Right ventricle myocardium inferior (tissue), 1 donor: Measurements from ENCODE around the gene G2E3. TPM values are rescaled to one million over a fixed set of nuclear protein-coding genes. Genes with fewer than 3 reads are reported as not detected.
"Not testable (repeated sequence)": the region's sequence is repeated elsewhere in the genome, so short reads cannot be mapped to it uniquely, and the experiment has no call there.

Source experiments
- ATAC-seq: fragments of 200-7000 bp; cut with Tn5 transposase; one replicate; pipeline ENCODE4 v1.9.1; 2020; ENCODE audit warnings: mild to moderate bottlenecking, moderate library complexity
- DNase-seq: peaks from one replicate; pipeline ENCODE4 v3.0.0; 2021; ENCODE audit errors: missing footprints
- intact Hi-C: fragments of 100-400 bp; cut with DNase I; formaldehyde crosslinking; loops from one replicate; pipeline ENCODE4 v1.11.0; 2022
- long read RNA-seq: library from polyadenylated mRNA; unstranded; transcript quantifications from one replicate; pipeline ENCODE4 v2.0.0, GENCODE V29; 2021
- total RNA-seq: library from RNA; stranded (reverse); fragmentation: NEBNext Ultra II Directional; extraction: Animal tissue kit (Norgen Biotek cat#: 25700); gene quantifications from one replicate; pipeline ENCODE4 v1.2.1, GENCODE V29; 2021
- donor health status: DM: no; HTN: yes; CAD: no; lungs with severe emphysema.

G2E3 gene, protein sequence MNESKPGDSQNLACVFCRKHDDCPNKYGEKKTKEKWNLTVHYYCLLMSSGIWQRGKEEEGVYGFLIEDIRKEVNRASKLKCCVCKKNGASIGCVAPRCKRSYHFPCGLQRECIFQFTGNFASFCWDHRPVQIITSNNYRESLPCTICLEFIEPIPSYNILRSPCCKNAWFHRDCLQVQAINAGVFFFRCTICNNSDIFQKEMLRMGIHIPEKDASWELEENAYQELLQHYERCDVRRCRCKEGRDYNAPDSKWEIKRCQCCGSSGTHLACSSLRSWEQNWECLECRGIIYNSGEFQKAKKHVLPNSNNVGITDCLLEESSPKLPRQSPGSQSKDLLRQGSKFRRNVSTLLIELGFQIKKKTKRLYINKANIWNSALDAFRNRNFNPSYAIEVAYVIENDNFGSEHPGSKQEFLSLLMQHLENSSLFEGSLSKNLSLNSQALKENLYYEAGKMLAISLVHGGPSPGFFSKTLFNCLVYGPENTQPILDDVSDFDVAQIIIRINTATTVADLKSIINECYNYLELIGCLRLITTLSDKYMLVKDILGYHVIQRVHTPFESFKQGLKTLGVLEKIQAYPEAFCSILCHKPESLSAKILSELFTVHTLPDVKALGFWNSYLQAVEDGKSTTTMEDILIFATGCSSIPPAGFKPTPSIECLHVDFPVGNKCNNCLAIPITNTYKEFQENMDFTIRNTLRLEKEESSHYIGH
- total RNA-seq = 6.9 TPM
- long read RNA-seq, full-length matches to known transcripts = 3 of 6 reads
- long read RNA-seq, partial matches to known transcripts = 2 of 6 reads
- long read RNA-seq, other reads (novel, unspliced or antisense) = 1 of 6 reads

DNA sequence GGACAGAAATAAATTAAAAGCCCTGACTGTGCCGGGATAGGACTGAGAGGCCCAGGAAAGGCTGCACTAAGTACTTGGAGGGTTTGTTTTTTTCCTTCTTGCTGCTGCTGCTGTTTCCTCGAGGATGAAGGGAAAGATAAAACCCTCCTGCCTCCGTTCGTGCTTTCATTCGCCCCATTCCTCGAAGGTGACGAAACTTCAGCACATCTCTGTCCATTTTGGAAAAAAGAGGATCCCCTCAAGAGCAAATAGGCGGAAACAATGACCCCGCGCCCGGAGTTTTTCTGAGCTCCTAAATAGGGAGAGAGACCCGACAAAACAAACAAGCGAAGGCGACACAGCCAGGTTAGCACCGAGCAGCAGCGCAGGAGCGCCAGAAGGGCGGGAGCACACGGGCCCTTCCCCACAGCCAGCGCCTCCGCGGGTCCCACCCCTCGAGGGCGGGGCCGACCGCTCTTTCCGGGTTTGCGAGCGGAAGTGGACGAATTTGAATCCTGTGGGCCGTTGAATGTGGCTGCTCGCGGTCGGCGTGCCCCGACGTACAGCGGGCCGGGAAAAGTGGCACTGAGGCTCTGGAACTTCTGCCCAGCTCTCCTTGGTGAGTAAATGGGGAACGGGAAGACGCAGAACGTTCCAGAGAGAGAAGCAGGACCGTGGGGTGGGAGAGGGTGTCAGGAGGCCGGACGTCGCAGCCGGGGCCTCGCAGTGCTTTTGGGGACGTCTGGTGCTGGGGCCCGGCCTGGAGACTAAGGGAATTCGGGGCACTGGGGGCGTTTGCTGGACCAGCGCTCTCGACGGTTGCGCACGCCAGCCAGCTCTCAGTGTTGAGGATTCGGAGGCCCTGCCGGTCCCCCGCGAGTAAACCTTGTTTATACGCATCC, at the start of gene G2E3:
G2E3 (plus strand) TSS at position 484 of the 881 bp plus-strand sequence. CDS start 21,922 bp downstream, outside the sequence.
- DNase-seq = peak; percentile 94
- peak; percentile 100 for ATAC-seq
- intact Hi-C loops = no loop called here

DNA sequence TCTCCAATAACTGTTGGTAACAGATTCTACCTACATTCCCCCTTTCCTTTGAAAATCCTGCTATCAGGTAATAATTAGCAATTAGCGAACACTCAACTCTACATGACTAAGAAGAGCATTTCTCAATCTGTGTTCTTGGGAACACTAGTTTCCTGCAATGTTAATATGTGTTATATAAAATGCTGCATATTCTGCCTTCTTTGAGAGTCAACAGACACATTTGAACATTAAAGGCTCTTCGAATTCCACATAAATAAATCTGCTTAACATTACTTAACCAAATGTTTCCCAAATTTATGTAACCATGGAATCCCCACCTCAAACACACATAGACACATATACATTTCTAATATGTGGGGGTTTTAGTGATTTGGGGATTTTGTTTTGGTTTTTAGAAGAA, 41.2 kb upstream of the G2E3 start:
- no peak for DNase-seq
- ATAC-seq = no peak
- intact Hi-C loops = no loop called here

DNA sequence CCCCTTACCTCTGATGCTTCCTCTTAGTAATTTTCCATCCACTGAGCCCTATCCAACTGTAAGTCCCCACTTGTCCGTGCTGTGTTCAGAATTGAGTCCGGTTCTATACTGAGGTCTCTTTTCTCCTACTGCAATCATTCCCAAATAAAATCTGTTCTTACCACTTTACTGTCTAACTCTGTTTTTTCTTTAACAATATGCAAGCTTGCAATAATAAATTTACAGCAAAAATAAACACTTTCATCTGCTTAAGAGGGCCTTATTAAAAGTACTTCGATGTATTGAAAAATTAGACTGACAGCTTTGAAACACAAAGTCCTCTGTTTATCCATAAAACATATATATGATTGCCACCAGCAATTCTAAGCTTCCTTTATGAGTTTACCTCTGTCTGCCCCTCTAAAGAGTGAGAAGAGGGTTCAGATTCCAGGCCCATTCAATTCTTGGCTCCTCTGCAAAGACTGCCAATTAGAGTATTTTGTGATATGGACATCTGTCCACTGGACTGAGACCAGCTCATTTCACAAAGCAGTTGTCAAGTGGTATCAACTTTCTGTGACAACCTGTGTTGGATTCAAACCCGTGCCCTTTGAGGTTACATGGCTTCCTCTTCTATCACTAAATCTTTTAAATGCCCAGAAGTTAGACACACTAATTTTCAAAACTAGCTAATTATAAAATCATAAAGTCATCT, 39.9 kb upstream of the G2E3 start:
- intact Hi-C loops = no loop called here
- DNase-seq = no peak
- no peak for ATAC-seq

DNA sequence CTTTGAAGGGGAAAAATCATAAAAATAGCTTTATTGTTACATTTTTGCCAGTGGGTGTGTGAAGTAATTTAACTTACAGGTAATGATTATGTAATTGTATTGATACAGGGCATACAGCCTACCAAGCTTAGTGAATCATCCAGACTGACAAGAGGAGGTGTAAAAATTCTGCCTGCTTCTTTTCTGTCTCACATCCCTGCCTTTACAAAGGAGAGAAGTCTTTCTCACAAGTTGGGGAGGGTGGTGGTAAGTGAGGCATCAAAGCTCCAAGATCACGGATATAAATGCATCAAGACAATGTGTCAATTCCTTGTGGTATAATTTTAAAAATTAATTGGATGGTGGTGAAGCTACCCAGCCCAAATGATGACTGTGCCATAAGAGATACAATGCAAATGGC, 39.0 kb upstream of the G2E3 start:
- intact Hi-C loops = loop anchor here (5.0 kb wide), 1 partner anchor 143 kb away; no protein-coding TSS in a partner anchor
- ATAC-seq (no peak), DNase-seq (no peak)

DNA sequence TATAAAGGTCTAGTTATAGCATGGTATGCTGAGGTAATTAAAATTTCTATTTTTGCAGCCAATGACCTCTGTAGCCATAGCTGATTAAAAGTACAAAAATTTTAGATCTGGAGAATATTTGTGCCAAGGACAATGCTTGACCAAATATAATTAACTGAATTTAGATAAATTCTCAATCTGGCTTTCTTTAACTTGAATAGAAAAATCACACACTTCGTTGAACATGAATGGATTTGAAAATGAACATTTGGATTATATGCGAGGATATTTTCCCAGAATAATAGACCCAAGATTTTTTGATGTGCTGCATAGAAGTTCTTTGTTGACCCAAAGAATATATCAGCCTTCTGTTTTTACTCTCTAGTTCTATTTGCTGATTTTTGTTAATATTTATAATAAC, 38.4 kb upstream of the G2E3 start:
- no peak for DNase-seq
- ATAC-seq = no peak

DNA sequence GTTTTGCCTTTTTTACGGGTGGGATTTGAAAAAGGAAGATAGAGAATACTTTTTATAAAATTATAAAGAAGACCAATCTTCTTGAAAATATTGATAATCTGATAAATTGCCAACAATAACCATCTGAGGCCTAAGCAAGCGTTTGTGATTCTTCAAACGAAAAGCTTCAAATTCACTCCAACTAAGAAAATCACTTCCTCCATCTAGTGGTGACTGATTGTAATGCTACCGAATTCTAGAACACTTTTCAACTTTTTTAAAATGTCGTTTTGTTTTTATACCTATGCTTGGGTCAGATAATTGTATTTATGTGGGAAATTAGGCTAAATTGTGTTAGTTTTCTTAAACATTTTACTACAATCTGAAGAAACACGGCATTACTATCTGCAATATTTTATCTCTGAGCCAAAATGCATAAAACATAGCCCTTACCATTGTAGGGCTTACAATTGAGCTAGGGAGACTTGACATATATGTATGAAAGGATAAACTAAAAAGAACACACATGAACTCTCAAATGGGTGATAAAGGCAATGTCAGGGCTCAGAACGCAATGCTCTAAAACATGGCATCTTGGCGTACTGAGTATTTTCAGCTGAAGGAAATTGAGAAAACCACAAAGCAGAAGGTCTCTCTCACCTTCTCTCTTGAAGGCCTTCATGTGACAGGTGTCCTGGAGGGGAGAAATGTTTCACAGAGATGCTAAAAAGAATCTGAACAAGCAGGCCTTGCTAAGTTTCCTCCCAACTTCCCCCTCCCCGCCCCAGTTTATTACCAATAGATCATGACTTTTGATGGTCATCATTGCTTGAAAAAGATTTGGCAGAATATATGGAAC, 36.8 kb upstream of the G2E3 start:
- intact Hi-C loops = loop anchor here (5.0 kb wide), 1 partner anchor 145 kb away; no protein-coding TSS in a partner anchor
- DNase-seq = no peak
- ATAC-seq = no peak

More for the DNA sequence above, 38.4 kb upstream of the G2E3 start:
- intact Hi-C loops = loop anchor here (5.0 kb wide), 1 partner anchor 143 kb away; no protein-coding TSS in a partner anchor

DNA sequence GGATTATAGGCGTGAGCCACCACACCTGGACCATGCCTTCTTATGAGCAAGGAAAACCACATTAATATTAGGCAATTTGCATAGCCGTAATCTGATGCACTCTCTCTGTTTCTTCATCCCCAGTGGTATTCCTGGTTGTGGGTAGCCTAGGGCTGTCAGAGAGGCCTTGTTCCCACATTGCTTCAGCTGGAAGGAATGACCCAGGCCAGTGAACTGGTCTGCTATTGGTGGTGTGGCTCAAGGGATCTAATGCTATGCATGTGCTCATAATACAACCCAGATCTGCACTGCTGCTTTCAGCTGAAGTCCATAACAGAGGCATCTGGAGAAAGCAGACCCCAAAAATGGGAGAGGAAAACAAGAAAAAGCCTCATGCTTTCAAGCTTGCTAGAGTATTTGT, 33.1 kb upstream of the G2E3 start:
- intact Hi-C loops = no loop called here
- ATAC-seq = no peak
- no peak for DNase-seq

DNA sequence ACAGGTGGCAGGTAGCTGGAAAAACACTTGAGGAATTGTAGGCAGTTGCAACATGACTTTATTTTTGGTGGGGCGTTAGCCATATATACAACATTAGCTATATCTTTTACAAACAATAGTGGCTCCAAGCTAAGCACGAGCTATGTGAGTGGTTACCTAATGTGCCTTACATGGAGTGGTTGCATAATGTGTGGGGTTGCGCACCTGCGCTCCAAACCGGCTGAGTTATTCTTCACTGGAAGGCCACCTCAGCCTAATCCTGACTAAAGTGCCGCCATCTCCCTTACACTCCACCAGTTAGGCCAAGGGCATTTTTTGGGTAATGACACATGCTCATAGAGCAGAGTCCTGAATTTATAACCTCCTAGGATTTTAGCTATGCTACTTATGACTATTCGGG, 31.8 kb upstream of the G2E3 start:
- DNase-seq (no peak), ATAC-seq (no peak)
- intact Hi-C loops = no loop called here

DNA sequence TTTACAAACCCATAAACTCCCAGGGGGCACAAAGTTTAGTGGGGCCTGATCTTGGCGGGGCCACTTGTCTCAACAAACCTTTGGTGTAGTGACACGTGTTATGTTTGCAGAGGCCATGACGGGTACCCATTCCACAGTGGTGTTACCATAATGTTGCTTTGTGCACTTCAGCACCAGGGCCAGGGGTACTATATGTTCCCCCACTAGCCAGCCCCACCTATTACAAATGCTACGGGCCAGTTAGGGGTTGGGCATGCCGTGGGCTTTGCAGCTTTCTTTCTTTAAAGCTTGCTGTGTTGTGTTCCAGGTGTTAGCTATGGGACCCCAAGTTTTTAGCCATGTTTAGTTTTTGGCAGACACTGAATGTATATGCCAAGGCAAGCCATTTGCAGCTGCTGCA, 30.8 kb upstream of the G2E3 start:
- intact Hi-C loops = no loop called here
- peak; percentile 33 for DNase-seq
- no peak for ATAC-seq

DNA sequence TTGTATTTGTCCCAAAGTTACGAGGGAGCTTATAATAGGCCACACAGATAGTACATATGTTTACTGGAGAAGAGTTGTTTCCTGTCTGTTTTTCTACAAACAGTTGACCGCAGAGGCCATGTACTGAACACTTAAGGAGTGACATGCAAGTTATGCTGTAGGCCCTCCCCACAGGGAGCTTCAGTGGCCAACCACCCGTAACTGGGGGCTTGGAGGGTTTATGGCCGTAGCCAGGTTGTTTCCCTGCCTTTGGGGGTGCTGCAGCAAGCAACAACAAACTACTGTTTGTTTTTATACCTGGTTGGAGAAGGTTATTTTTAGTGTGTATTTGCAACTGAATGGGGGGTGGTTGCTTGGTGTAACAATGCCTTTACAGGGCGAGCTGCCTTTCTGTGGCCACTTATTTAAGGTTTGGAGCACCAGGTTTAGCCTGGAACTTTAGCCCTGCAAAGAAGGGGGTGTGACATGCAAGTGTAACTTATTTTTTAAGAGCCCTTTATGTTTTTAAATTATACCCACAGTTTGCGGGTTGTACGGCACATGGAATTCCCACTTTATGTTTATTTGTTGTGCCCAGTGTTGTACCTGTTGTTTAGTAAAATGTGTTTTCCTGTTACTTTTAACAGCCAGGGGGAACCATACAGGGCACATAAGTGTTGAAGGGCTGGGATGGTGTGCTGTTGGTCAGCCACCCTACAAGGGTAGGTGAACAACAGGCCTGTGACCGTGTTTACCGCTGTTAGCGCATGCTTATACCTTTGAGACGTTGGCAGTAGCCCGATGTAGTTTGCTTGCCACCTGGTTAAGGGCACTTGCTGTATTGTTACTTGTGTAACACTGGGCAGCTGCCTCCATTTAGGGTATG, 29.9 kb upstream of the G2E3 start:
- ATAC-seq (no peak), DNase-seq (no peak)
- intact Hi-C loops = no loop called here

DNA sequence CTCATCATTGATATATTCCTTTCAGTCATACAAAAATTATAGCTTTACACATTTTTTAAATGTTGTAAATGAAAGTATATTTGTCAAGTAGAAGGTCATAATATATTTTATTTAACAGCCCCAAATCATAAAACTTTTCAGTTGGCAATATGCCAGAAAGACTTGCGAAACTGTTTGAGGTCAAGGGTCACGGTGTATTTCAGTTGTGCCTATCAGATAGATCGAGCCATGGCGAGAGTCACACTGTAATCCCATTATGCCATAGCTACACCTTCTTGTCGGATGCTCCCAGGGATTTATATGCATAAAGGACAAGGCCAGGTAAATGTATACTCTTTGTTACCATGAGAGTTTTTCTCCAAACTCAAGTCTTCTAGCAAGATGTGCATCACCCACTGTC, 26.7 kb upstream of the G2E3 start:
- DNase-seq (no peak), ATAC-seq (no peak)
- intact Hi-C loops = no loop called here

DNA sequence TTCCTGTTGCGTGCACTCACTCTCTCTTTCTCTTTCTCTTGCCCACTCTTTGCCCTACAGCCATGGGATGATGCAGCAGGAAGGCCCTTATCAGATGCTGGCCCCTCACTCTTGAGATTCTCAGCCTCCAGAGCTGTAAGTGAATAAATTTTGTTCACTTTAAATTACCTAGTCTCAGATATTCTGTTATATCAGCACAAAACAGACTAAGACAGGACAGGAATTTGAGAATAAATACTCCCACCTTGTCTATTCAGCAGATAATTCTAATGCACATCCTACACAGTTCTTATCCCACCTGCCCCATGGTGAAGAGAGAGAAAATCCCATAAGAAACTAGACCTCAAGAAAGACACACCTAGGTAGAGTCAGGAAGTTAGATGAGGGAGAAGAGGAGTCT, 25.8 kb upstream of the G2E3 start:
- DNase-seq (no peak), ATAC-seq (no peak)
- intact Hi-C loops = no loop called here

DNA sequence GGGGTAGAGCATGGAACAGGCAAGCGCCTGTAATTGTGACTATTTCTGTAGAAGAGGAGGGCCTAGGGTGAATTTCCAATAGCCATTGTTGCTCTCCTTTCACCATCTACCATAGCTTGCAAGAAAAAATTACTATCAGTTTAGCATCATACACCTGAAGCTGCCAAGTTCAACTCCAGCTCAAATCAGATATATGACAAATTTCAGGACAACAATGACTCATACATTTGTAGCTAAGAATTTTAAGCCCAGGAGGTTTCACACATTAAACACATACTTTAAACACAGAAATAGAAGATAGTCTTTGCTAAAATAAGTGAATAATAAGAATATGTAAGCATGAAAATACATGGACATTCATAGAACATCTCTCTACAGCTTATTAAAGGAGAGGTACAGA, 17.6 kb upstream of the G2E3 start:
- ATAC-seq = no peak

DNA sequence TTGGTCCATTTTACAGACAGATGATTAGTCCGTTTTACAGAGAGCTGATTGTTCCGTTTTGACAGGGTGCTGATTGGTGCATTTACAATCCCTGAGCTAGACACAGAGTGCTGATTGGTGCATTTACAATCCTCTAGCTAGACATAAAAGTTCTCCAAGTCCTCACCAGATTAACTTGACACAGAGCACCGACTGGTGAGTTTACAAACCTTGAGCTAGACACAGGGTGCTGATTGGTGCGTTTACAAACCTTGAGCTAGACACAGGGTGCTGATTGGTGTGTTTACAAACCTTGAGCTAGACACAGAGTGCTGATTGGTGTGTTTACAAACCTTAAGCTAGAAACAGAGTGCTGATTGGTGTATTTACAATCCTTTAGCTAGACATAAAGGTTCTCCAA, 12.2 kb upstream of the G2E3 start:
- DNase-seq, intact Hi-C loops, ATAC-seq: not testable (repeated sequence)

More for the DNA sequence above, 17.6 kb upstream of the G2E3 start:
- DNase-seq = no peak
- intact Hi-C loops = no loop called here

DNA sequence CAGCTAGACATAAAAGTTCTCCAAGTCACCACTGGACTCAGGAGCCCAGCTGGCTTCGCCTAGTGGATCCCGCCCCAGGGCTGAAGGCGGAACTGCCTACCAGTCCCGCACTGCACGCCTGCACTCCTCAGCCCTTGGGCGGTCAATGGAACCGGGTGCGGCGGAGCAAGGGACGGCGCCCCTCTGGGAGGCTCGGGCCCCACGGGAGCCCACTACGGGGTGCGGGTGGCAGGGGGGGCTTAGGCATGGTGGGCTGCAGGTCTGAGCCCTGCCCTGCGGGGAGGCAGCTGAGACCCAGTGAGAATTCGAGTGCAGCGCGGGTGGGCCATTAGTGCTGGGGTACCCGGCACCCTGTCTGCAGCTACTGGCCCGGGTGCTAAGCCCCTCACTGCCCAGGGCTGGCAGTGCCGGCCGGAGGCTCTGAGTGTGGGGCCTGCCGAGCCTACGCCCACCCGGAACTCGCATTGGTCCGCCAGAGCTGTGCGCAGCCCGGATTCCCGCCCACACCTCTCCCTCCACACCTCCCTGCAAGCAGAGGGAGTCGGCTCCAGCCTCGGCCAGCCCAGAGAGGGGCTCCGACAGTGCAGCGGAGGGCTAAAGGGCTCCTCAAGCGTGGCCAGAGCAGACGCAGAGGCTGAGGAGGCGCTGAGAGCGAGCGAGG, 11.4 kb upstream of the G2E3 start:
- ATAC-seq (no peak), DNase-seq (no peak)
- intact Hi-C loops = no loop called here

DNA sequence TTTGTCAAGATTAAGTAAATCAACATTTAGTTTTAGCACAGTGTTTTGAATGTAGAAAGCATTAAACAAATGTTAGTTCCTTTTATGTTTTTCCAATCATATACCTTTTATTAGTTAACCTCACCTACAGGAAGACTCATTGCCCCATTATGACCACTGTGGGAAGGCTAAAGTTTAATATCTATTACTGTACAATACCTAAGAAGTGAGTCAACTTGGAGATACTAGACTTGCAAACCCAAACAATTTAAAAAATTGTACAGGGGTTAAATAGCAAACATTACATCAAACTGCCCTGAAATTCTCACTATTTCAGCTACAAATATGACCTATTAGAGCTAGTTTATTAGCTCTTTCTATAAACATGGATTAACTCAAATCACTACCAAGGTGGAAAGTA, 8.6 kb upstream of the G2E3 start:
- ATAC-seq (no peak), DNase-seq (no peak)
- intact Hi-C loops = no loop called here
